ENCODE data around the gene CPN2.

Gene CPN2

GRCh38 chr3:194293546-194294198 is 57.5 kb downstream of the CPN2 start:
- DNase-seq: no peak

GRCh38 chr3:194292331-194292730 is 58.8 kb downstream of the CPN2 start:
- DNase-seq: no peak

All from stimulated activated CD4-positive, alpha-beta T cell treated with anti-CD3 and anti-CD28 coated beads, Interleukin-4, amount 100 ng/mL, for 4 hours (primary cell).